Measurements from ENCODE around the gene ANAPC16.
"Not testable (repeated sequence)": the region's sequence is repeated elsewhere in the genome, so short reads cannot be mapped to it uniquely, and the experiment has no call there.

Gene ANAPC16

GRCh38 chr10:72215611-72216549, at the start of gene ANAPC16, which contains the start of gene ASCC1:
Gene ANAPC16 (plus strand): TSS chr10:72216012. CDS start chr10:72223915, 7,903 bp downstream.
Gene ASCC1 (minus strand): TSS chr10:72216276. CDS start chr10:72213298, 2,978 bp downstream.
- DNase-seq = peak; percentile 96

GRCh38 chr10:72167118-72167517, 48.7 kb upstream of the ANAPC16 start:
- DNase-seq = no peak

GRCh38 chr10:72170263-72170662, 45.5 kb upstream of the ANAPC16 start:
- DNase-seq = no peak

- DNase-seq = no peak
Measured at GRCh38 chr10:72170733-72171132, 45.1 kb upstream of the ANAPC16 start.

- peak; percentile 71 for DNase-seq
Measured at GRCh38 chr10:72171175-72171630, 44.6 kb upstream of the ANAPC16 start.

- peak; percentile 8 for DNase-seq
Measured at GRCh38 chr10:72173262-72173618, 42.6 kb upstream of the ANAPC16 start.

- no peak for DNase-seq
Measured at GRCh38 chr10:72173619-72174296, 42.1 kb upstream of the ANAPC16 start.

- no peak for DNase-seq
Measured at GRCh38 chr10:72174297-72174662, 41.5 kb upstream of the ANAPC16 start.

- peak; percentile 41 for DNase-seq
Measured at GRCh38 chr10:72175149-72175548, 40.7 kb upstream of the ANAPC16 start.

GRCh38 chr10:72176701-72177100, 39.1 kb upstream of the ANAPC16 start:
- DNase-seq = peak; percentile 22

- no peak for DNase-seq
Measured at GRCh38 chr10:72177454-72177853, 38.4 kb upstream of the ANAPC16 start.

- no peak for DNase-seq
Measured at GRCh38 chr10:72184156-72184555, 31.7 kb upstream of the ANAPC16 start.

- peak; percentile 58 for DNase-seq
Measured at GRCh38 chr10:72186258-72186981, 29.4 kb upstream of the ANAPC16 start.

- DNase-seq = no peak
Measured at GRCh38 chr10:72186982-72187330, 28.9 kb upstream of the ANAPC16 start.

- no peak for DNase-seq
Measured at GRCh38 chr10:72194949-72195348, 20.9 kb upstream of the ANAPC16 start.

- DNase-seq = no peak
Measured at GRCh38 chr10:72200883-72201282, 14.9 kb upstream of the ANAPC16 start.

- DNase-seq = no peak
Measured at GRCh38 chr10:72201293-72201692, 14.5 kb upstream of the ANAPC16 start.

- no peak for DNase-seq
Measured at GRCh38 chr10:72204296-72204695, 11.5 kb upstream of the ANAPC16 start.

GRCh38 chr10:72204724-72205123, 11.1 kb upstream of the ANAPC16 start:
- no peak for DNase-seq

- DNase-seq = no peak
Measured at GRCh38 chr10:72206511-72207229, 9.1 kb upstream of the ANAPC16 start.

- not testable (repeated sequence) for DNase-seq
Measured at GRCh38 chr10:72208526-72208925, 7.3 kb upstream of the ANAPC16 start.

- DNase-seq = not testable (repeated sequence)
Measured at GRCh38 chr10:72211381-72211780, 4.4 kb upstream of the ANAPC16 start.

GRCh38 chr10:72211832-72212231, 4.0 kb upstream of the ANAPC16 start:
- DNase-seq = not testable (repeated sequence)
